ELF-1 (cell line): ENCODE measurements around the gene CELF2.
"Not testable (repeated sequence)": the region's sequence is repeated elsewhere in the genome, so short reads cannot be mapped to it uniquely, and the experiment has no call there.

Source experiments
- DNase-seq: peaks from one replicate; pipeline ENCODE4 v3.0.0-alpha.2; 2016; ENCODE audit warnings: low read depth, low spot score

The CELF2 gene

DNA sequence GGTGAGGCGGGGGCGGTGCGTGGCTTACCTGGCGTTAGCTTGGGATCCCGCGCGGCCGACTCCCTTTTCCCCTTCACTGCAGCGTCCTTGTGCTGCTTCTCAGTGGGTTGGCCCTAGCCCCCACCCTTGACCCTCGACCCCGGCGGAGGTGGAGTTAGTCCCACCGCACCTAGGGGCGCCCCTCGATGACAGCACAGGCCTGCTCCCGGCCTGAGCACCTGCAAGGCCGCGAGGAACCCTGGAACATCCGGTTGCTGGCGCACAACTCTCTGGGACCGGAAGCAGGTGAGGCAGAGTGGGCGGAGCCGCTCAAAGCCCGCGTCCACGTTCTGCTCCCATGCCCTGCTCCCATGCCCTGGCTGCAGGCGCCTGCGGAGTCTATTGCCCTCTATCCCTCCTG is 326.9 kb downstream of the CELF2 start:
- DNase-seq: no peak

DNA sequence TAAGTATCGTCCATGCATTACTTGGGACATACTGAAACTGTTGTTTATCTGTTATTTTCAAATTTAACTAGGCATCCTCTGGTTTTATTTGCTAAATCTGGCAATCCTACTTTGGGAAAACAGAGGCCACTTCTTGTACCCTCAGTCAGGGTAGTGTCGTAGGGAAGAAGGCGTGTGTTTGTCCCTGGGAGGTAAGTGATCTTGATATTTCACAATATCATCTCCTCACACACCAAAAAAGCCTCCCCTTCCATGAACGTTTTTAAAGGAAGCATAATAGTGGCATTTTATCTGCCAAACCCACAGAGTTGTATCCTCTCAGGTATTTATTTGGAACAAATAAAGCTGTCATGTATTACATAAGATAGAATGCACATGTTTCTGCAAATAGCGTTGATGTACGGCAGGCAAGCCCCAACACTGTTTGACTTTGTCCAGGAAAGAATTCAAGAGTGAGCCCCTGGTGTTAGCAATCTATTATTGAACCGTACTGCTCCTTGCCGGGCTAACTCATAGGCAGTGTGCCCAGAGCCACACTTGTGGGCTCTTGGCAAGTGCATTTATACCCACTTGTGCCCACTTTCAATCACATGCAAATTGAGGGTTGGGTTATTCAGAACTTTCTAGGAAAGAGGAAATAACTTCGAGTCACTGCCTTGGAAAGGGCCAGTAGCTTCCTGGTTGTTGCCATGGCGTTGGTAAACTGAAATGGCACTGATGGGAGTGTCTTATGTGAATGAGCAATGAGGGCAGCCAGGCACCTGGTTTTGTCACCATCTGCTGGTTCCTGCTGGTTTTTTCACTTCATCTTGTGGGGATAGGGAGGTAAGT is 327.8 kb downstream of the CELF2 start:
- DNase-seq: peak; percentile 46

GRCh38 chr10:11347580-11347979 is 329.9 kb downstream of the CELF2 start:
- not testable (repeated sequence) for DNase-seq

- no peak for DNase-seq
These were observed 334.1 kb downstream of the CELF2 start for GRCh38 chr10:11351801-11352200.

GRCh38 chr10:11353006-11353896 is 335.6 kb downstream of the CELF2 start:
- DNase-seq: no peak

DNA sequence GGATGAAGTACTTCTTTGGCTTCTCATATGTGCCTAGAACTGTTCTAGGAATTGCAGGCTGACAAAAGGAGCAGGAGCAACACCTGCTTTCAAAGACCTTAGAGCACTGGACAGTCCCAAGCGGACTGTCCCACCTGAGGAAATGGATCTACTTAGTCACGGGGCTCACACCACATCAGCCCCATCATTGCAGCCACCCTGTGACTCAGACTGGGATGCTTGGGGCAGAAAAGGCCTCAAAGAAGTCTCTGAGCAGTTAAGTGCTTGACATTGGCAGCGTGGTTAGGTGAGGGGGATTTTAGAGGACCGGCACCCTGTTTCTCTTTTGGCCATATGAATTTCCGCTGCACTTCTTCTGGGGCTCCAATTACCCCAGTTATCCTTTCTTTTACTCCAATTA is 337.2 kb downstream of the CELF2 start:
- no peak for DNase-seq

GRCh38 chr10:11355592-11355991 is 337.9 kb downstream of the CELF2 start:
- no peak for DNase-seq

DNA sequence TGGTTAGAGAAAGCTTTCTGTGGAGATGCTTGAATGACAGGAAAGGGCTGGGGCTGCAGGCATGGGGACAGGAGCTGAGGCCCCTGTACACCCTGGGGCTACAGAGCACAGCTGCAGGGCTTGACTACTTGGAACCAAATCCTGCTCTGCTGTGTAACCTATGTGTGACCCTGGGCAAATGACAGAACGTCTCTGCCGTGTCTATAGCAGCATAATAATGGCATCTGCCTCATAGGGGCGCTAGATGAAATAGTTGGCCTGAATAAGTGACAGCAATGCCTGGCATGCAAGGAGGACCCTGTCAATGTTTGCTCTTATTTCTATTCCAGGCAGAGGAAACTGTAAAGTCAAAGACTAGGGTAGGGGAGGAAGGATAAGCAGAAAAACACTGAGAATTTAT is 339.8 kb downstream of the CELF2 start:
- DNase-seq: no peak

DNA sequence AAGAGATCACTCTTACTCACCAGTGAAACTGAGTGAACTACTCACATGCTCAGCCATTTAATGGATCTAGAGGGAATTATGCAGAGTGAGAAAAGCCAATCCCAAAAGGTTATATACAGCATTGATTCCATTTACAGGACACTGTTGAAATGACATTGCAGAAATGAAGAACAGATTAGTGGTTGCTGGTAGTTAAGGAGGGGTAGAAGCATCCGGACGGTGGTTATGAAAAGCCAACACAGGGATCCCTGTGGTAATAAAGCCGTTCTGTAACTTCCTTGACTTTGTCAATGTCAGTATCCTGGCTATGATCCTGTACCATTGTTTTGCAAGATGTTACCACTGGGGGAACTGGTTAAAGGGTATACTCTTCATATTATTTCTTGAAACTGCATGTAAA is 340.3 kb downstream of the CELF2 start:
- no peak for DNase-seq

DNA sequence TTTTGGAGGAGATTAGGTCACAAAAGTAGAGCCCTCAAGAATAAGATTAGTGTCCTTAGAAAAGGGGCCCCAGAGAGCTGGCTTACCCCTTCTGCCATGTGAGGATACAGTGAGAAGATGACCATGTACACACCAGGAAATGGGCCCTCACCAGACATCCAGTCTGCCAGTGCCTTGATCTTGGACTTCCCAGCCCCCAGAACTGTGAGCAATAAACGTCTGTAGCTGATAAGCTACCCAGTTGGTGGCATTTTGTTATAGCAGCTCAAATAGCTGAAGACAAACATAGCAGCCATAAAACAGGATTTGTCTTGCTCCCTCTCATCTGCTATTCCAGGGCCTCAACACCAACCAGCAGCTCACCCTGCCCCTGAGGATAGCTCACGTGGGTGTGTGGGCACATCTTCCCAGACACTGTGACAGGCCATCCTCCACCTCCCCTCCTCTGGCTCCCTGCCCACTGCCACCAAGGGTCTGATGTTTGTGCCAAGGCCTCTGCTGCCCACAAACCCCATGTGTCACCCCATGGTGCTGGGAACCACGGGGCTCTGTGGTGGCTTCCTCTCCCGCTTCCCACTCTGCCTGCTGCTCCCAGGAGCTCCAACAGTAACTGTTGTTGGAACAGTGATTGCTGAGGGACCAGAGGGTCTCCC is 341.4 kb downstream of the CELF2 start:
- no peak for DNase-seq

- no peak for DNase-seq
These were observed 342.2 kb downstream of the CELF2 start for GRCh38 chr10:11359869-11360268.

GRCh38 chr10:11363497-11363896 is 345.8 kb downstream of the CELF2 start:
- DNase-seq: no peak

- peak; percentile 59 for DNase-seq
These were observed 346.6 kb downstream of the CELF2 start for GRCh38 chr10:11364241-11364640.

DNA sequence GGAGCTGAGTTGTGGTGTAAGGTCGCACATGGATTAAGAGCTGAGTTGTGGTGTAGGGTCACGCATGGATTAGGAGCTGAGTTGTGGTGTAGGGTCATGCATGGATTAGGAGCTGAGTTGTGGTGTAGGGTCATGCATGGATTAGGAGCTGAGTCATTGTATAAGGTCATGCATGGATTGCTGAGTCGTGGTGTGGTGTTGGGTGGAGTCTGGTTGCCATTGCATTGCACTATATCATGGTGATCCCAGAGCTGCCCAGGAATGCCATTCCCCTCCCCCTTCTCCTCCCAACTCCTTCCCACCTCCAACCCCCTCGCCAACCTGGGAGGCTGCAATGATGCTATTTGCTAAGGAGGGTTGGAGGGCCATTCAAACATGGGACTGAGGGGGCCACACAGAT is 349.2 kb downstream of the CELF2 start:
- not testable (repeated sequence) for DNase-seq

DNA sequence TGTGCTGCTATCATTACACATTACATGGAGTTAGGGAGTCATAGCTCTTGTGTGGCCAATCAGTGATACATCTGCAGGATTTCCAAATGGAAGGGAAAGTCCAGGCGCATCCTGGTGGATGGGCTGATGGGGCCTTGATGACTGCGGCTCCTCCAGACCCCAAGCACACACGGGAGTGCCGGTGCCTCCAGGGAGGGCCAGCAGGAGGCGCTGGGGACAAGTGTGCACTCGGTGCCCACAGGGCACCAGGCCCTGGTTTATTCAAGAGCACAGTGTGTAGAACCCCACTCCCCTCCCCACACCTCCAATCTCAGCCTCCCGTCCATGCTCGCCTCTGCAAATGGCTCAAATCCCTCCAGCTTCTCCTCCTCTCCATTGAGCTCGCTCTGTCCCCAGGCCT is 349.8 kb downstream of the CELF2 start:
- no peak for DNase-seq

- DNase-seq: peak; percentile 27
These were observed 356.1 kb downstream of the CELF2 start for GRCh38 chr10:11373717-11374171.

GRCh38 chr10:11377267-11377666 is 359.6 kb downstream of the CELF2 start:
- DNase-seq: no peak

DNA sequence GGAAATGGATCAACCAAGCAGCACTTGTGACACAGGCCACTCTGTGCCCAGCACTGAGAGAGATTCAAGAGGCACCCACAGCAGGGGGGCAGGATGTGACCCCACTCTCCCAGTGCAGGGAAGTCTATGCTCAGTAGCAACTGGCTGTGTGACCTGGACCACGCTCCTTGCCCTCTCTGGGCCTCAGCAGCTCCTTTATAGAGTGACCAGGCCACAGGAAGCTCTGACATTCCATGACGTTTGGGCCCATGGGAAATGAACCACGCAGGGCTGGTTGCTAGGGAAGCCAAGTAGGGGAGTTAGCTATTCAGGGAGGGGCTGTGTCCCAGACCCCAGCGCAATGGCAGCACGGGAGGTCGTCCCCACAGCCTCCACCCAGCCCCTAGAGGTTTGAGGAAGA is 361.2 kb downstream of the CELF2 start:
- DNase-seq: no peak

GRCh38 chr10:11379771-11380170 is 362.1 kb downstream of the CELF2 start:
- no peak for DNase-seq

DNA sequence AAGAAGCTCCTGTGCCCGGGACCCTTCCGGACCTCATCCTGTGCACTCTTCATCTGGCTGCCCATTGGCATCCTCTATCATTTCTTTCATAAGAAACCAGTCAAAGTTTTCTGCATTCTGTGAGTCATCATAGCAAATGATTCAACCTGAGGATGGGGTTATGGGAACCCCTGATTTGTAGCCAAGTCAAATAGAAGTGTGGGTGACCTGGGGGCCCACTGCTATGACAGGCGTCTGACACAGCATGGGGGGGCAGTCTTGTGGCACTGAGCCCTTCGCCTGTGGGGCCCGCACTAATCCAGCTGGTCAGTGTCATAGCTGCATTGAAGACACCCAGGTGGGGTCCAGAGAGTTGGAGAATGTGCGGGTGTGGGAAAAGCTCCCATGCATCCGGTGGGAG is 363.4 kb downstream of the CELF2 start:
- no peak for DNase-seq

- DNase-seq: no peak
These were observed 363.8 kb downstream of the CELF2 start for GRCh38 chr10:11381511-11381910.

DNA sequence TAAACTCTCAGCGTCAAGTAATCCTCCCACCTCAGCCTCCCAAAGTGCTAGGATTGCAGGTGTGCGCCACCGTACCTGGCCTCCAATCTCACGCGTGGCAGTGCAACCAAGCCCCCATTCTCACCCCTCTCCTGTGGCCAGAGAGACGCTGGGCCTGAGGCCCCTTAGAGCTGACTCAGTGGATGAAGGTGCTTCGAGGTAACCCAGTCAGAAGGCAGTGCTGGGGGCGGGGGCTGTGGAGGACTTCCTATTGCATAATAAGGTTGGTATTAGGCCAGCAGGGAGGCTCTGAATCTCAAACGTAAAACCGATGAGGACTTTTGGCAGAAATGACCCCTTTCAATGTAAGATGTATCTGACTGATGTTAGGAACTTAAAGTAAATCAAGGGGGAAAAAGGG is 364.5 kb downstream of the CELF2 start:
- DNase-seq: no peak
